AG04450 (cell line): ENCODE measurements around the gene AK2. TPM values are rescaled to one million over a fixed set of nuclear protein-coding genes. Genes with fewer than 3 reads are reported as not detected.
A peak's percentile ranks its signal among the peaks of the same experiment; 100 is the strongest.

Experiments
- CTCF ChIA-PET: fragments of 300-600, 350-600 bp; formaldehyde crosslinking; extraction: SDS; loops from one replicate; lab custom pipeline; 2022; ENCODE audit warnings: antibody characterized with exemption, inconsistent platforms; lab: Charles Lee
- POLR2A ChIA-PET: fragments of 350-600 bp; formaldehyde crosslinking; extraction: SDS; loops from one replicate; lab custom pipeline; 2021; ENCODE audit warnings: antibody characterized with exemption, inconsistent platforms; lab: Yijun Ruan, JAX
- DNase-seq: peaks from one replicate; pipeline ENCODE4 v3.0.0-alpha.2; 2011; ENCODE audit warnings: low read depth, low spot score
- H3K27ac ChIP-seq: one replicate; pipeline ENCODE4 v1.5.1; 2012; ENCODE audit warnings: low read depth, low read length, control low read depth
- H3K27me3 ChIP-seq: one replicate; pipeline ENCODE4 v1.6.0; 2012; ENCODE audit warnings: low read length; ENCODE audit not compliant: control insufficient read depth, insufficient read depth
- H3K4me3 ChIP-seq: 2 replicates; pipeline ENCODE4 v1.5.1; 2011; ENCODE audit warnings: mild to moderate bottlenecking, low read depth, low read length, control low read depth
- H3K9me3 ChIP-seq: 2 replicates; pipeline ENCODE4 v1.5.1; 2012; ENCODE audit warnings: low read length; ENCODE audit not compliant: control insufficient read depth, insufficient read depth
- polyA plus RNA-seq: library from polyadenylated mRNA; depleted of rRNA; stranded (reverse); fragments of >200 nt; gene quantifications from 2 replicates; pipeline ENCODE4 v1.2.3, GENCODE V29; 2011
- TF ChIP-seq, protein P1 (sequence below): IDR thresholded peaks from 2 replicates; pipeline ENCODE4 v1.5.1; 2011; ENCODE audit warnings: low read depth, low read length, control low read depth, inconsistent platforms

AK2 gene
- polyA plus RNA-seq, 1 experiment = 129 TPM

DNA sequence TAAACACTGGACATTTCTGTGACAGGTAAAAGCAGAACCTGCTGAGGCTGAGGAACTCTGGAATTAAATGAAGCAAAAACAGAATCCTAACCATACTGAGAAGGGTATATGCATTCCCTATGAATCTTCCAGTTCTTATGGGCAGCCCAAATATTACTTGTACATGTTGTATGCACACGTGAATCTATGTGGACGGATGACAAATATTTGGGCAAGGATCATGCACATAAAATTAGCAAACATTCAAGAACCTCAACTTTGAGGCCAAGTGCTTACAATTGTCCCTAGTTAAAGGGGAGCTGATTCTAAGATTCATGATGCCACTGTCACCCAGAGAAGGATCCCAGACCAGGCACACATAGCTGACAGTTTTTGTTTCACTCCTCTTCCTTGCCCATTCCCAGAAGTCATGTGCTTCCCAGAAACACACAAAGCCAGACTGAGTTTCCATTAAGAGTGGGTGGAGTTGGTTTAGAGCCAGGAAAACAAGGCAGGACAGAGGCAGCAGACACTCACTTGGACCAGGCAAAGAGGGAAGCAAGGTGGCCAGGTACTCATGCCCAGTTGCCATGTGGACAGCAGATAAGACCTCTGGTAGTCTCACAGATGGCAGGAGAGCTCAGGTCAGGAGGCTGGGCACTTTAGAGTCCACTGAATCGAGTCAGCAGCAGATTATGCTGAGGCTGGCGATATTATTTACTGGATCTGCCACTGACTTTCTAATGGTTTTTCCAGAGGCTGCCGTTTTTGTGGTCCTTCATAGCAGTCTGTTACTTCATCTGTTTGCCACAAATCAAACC lies 25.6 kb downstream of the AK2 start:
- no peak for DNase-seq
- CTCF ChIA-PET = interaction anchor here (8.3 kb wide), 1 partner anchor 77 kb away, joined by 155 read pairs; no protein-coding TSS in a partner anchor
- H3K4me3 ChIP-seq = no peak overlapping the region
- H3K9me3 ChIP-seq = no peaks in the 10 kb centered on the region
- TF ChIP-seq, protein P1, sequence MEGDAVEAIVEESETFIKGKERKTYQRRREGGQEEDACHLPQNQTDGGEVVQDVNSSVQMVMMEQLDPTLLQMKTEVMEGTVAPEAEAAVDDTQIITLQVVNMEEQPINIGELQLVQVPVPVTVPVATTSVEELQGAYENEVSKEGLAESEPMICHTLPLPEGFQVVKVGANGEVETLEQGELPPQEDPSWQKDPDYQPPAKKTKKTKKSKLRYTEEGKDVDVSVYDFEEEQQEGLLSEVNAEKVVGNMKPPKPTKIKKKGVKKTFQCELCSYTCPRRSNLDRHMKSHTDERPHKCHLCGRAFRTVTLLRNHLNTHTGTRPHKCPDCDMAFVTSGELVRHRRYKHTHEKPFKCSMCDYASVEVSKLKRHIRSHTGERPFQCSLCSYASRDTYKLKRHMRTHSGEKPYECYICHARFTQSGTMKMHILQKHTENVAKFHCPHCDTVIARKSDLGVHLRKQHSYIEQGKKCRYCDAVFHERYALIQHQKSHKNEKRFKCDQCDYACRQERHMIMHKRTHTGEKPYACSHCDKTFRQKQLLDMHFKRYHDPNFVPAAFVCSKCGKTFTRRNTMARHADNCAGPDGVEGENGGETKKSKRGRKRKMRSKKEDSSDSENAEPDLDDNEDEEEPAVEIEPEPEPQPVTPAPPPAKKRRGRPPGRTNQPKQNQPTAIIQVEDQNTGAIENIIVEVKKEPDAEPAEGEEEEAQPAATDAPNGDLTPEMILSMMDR = no peak
- no peaks in the 10 kb centered on the region for H3K27me3 ChIP-seq
- no peak overlapping the region for H3K27ac ChIP-seq
- POLR2A ChIA-PET = no interaction called here

DNA sequence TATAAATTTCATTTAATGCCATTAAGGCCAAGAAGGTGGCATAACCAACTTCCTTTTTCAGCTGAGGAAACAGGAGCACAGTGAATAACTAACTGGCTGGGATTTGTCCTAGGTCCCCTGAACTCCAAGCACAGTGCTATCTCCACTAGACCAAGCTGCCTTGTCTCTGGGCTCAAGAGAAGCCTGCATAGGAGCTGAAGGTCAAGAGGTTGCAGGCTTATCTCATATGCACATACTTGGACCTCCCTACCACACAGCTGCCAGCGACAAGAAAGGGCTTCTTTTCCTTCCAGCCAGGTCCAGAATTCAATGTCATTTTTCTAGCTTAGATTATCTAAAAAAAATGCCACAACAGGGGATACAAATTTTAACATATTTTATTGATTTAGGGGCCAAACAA lies 27.1 kb downstream of the AK2 start:
- Histone ChIP-seq H3K9me3 (no peaks in the 10 kb centered on the region), H3K27me3 (no peaks in the 10 kb centered on the region), H3K27ac (no peak overlapping the region), H3K4me3 (no peak overlapping the region)
- TF ChIP-seq, protein P1 = no peak
- POLR2A ChIA-PET = no interaction called here
- CTCF ChIA-PET = interaction anchor here (1.0 to 8.3 kb wide), 2 partner anchors 75 to 77 kb away, joined by 5 to 155 read pairs; no protein-coding TSS in a partner anchor
- no peak for DNase-seq

DNA sequence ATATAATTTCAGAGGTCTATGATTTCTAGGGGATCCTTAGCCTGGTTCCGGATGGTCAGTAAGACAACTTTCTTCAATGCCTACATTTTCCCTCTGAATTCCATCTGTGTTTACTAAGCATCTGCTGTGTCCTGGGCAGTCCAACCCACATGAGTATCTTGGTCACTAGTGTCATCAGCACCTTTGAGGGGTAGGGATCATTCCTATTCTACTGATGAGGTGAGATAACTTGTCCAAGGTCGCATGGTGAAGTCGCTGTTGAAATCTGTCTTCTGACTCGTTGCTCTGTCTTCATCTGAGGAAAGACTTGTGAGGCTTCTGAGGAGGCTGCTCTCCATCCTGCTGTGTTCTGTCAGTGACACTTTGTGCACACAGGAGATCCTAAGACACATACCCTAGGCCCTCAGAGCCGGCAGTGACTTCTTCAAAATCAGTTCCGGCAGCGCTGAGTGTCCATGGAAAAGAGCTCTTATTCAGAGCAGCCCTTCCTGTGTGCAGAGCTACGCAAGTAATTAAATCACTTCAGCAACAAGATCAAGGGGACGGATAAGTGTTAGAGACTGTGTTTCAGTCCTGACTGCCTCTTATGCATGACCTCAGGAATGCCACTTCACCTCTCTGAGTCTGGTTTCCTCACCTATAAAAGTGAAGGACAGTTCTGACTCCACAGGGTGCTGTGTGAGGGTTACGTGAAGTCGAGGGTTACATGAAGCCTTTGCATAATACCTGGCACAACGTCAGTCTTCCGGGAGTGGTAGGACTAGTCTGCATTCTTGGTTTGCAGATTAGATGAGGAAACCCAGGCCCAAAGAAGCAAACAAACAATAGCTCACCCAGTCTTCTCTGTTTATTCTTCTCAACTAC lies 28.4 kb downstream of the AK2 start:
- Histone ChIP-seq H3K4me3 (no peak overlapping the region), H3K9me3 (no peaks in the 10 kb centered on the region), H3K27me3 (no peaks in the 10 kb centered on the region), H3K27ac (no peak overlapping the region)
- CTCF ChIA-PET = interaction anchor here (0.6 to 8.3 kb wide), 18 partner anchors 10 to 121 kb away, joined by 3 to 155 read pairs (median 6); partner anchors contain the start of gene RNF19B
- TF ChIP-seq, protein P1 = no peak
- POLR2A ChIA-PET = interaction anchor here (1.3 kb wide), 1 partner anchor 75 kb away, joined by 3 read pairs; no protein-coding TSS in a partner anchor
- DNase-seq = no peak

DNA sequence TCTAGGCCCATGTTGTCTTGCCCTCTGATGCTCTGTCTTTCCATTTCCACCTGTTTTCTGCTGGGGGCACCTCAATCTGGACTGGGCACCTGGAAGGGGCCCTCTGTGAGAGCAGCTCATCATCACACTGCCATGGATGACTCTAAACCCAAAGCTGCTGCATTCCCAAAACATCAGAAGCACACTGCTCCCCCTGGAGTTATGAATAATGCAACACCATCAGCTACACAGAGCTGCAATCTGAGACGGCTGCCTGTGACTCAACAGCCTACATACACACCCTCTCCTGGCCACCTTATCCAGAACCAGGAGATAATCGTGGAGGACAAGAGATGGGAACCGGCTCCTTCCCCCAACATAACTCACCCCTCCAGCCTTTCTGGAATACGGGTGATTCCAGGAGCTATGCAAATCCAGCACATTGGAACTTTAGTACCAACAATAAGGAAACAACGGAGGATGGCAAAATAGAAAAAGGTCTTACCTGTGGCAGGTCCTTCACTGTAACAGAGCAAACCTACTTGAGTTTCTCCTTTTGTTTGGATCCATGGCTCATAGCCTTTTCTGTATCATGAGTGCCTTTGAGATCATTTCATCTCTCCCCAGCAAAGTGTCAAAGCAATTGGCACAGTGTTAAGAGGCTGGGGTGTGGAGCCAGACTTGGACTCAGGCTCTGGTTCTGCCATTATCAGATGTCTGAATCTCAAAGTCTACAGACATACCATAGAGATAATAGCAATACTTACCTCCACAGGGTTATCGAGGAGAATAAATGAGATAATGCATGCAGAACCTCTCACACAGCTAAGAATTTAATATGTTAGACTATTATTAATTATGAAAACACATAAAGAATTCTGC lies 29.3 kb downstream of the AK2 start:
- POLR2A ChIA-PET = interaction anchor here (0.9 to 2.6 kb wide), 3 partner anchors 19 to 74 kb away, joined by 3 to 11 read pairs (median 3); partner anchors contain the start of gene RNF19B
- no peak overlapping the region for H3K4me3 ChIP-seq
- H3K27ac ChIP-seq = no peak overlapping the region
- CTCF ChIA-PET = interaction anchor here (0.5 to 8.3 kb wide), 28 partner anchors 8 to 845 kb away, joined by 3 to 155 read pairs (median 4); partner anchors contain the start of gene RNF19B
- no peaks in the 10 kb centered on the region for H3K27me3 ChIP-seq
- DNase-seq = peak; percentile 79
- H3K9me3 ChIP-seq = no peaks in the 10 kb centered on the region
- TF ChIP-seq, protein P1 = peak; percentile 80
